Neuronal stem cell (in vitro differentiated cells): ENCODE measurements around the gene TPTE2.
"Not testable (repeated sequence)": the region's sequence is repeated elsewhere in the genome, so short reads cannot be mapped to it uniquely, and the experiment has no call there.

ENCODE experiments used
- DNase-seq: peaks from one replicate; pipeline ENCODE4 v3.0.0-alpha.2; 2013; ENCODE audit warnings: low spot score
- H2AFZ ChIP-seq: one replicate; pipeline ENCODE4 v1.6.1; 2013; ENCODE audit warnings: mild to moderate bottlenecking, low read length, inconsistent platforms
- H2AK5ac ChIP-seq: 2 replicates; pipeline ENCODE4 v1.6.1; 2013; ENCODE audit warnings: low read depth, mild to moderate bottlenecking, inconsistent platforms, low read length, moderate library complexity, mixed read lengths
- H2BK120ac ChIP-seq: 2 replicates; pipeline ENCODE4 v1.6.1; 2013; ENCODE audit warnings: low read depth, mild to moderate bottlenecking, inconsistent platforms, low read length, moderate library complexity, mixed read lengths
- H2BK12ac ChIP-seq: one replicate; pipeline ENCODE4 v1.6.1; 2013; ENCODE audit warnings: low read length, inconsistent platforms
- H2BK15ac ChIP-seq: 2 replicates; pipeline ENCODE4 v1.6.1; 2013; ENCODE audit warnings: mild to moderate bottlenecking, low read length, inconsistent platforms, mixed read lengths
- H2BK5ac ChIP-seq: one replicate; pipeline ENCODE4 v1.6.1; 2013; ENCODE audit warnings: inconsistent platforms, mild to moderate bottlenecking, low read length, moderate library complexity
- H3K14ac ChIP-seq: one replicate; pipeline ENCODE4 v1.6.1; 2013; ENCODE audit warnings: low read length, inconsistent platforms
- H3K18ac ChIP-seq: 2 replicates; pipeline ENCODE4 v1.6.1; 2013; ENCODE audit warnings: low read length, inconsistent platforms
- H3K23ac ChIP-seq: 2 replicates; pipeline ENCODE4 v1.6.1; 2013; ENCODE audit warnings: low read depth, mild to moderate bottlenecking, mixed read lengths, low read length, inconsistent platforms; ENCODE audit not compliant: poor library complexity
- H3K27ac ChIP-seq: replicated peaks from 3 replicates; pipeline ENCODE4 v1.5.1; 2013; ENCODE audit warnings: low read length, inconsistent platforms
- H3K27me3 ChIP-seq, 3 experiments: 2 replicates each; pipeline ENCODE4 v1.6.1; 2013; ENCODE audit warnings: low read length in 3 of 3, mild to moderate bottlenecking in 2 of 3, inconsistent platforms in 1 of 3, low read depth in 1 of 3, mixed read lengths in 1 of 3, moderate library complexity in 1 of 3; ENCODE audit not compliant: control insufficient read depth in 3 of 3, insufficient read depth in 3 of 3
- H3K36me3 ChIP-seq, 2 donors: replicated peaks in 1 of 2; 2 replicates each; pipeline ENCODE4 v1.6.1; 2013; ENCODE audit warnings: low read length in 2 of 2; ENCODE audit not compliant: control insufficient read depth in 2 of 2, insufficient read depth in 2 of 2
- H3K4ac ChIP-seq: 2 replicates; pipeline ENCODE4 v1.6.1; 2013; ENCODE audit warnings: inconsistent platforms, mild to moderate bottlenecking, low read length, moderate library complexity
- H3K4me1 ChIP-seq, 2 donors: 1 replicate in 1 of 2; 2 replicates in 1 of 2; pipeline ENCODE4 v1.6.1; 2013; ENCODE audit warnings: low read length in 2 of 2, low read depth in 1 of 2; ENCODE audit not compliant: control insufficient read depth in 2 of 2, insufficient read depth in 1 of 2
- H3K4me2 ChIP-seq: one replicate; pipeline ENCODE4 v1.6.1; 2013; ENCODE audit warnings: mild to moderate bottlenecking, low read length, inconsistent platforms; ENCODE audit not compliant: insufficient read depth, poor library complexity, severe bottlenecking
- H3K4me3 ChIP-seq, 2 donors: 2 replicates each; pipeline ENCODE4 v1.5.1; 2013; ENCODE audit warnings: low read length in 2 of 2, mild to moderate bottlenecking in 2 of 2, inconsistent platforms in 1 of 2, moderate library complexity in 1 of 2
- H3K79me1 ChIP-seq: one replicate; pipeline ENCODE4 v1.6.1; 2013; ENCODE audit warnings: low read depth, mild to moderate bottlenecking, inconsistent platforms, low read length, moderate library complexity
- H3K9ac ChIP-seq: one replicate; pipeline ENCODE4 v1.6.1; 2013; ENCODE audit warnings: mild to moderate bottlenecking, low read depth, low read length, inconsistent platforms; ENCODE audit not compliant: poor library complexity
- H3K9me3 ChIP-seq, 2 donors: replicated peaks in 1 of 2; 2 replicates each; pipeline versions ENCODE3 to v1.6.1; 2013; ENCODE audit warnings: low read length in 2 of 2, mild to moderate bottlenecking in 2 of 2, inconsistent platforms in 1 of 2, low read depth in 1 of 2, mixed read lengths in 1 of 2, moderate library complexity in 1 of 2; ENCODE audit not compliant: control insufficient read depth in 2 of 2, insufficient read depth in 1 of 2
- H4K8ac ChIP-seq: one replicate; pipeline ENCODE4 v1.6.1; 2013; ENCODE audit warnings: low read depth, mild to moderate bottlenecking, inconsistent platforms, low read length, moderate library complexity
- H4K91ac ChIP-seq: one replicate; pipeline ENCODE4 v1.6.1; 2013; ENCODE audit warnings: low read length, low read depth, mild to moderate bottlenecking, inconsistent platforms; ENCODE audit not compliant: poor library complexity
- WGBS, 2 donors: extraction: QIAGEN DNeasy Blood & Tissue Kit; methylation state at CpG; one replicate each; pipeline ENCODE4 v1.1.7; 2013; ENCODE audit warnings: missing lambda C conversion rate in 2 of 2, mixed read lengths in 1 of 2; ENCODE audit not compliant: insufficient read length in 2 of 2, insufficient replicate concordance in 1 of 2; ENCODE audit errors: extremely low coverage in 2 of 2; 5-methylcytosine and 5-hydroxymethylcytosine counted together

The TPTE2 gene

DNA sequence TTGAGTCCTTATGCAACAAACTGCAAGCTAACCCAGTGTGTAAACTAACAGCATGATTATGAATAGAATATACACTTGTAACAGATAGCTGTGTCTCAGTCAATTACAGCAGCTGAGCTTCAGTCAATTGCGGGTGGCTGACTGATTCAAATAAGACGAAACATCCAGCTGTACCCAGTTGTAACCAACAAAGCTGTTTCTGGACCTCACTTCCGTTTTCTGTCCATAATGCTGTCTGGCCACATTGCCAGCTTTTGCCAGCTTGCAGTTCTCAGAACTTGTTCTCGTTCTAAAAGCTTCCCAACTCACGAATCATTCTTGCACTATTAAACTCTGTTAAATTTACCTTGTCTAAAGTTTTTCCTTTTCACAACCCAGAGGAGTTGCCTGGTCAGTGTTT, 53.7 kb downstream of the TPTE2 start:
- not testable (repeated sequence) for H3K4me3 ChIP-seq, H3K14ac ChIP-seq, DNase-seq, H2BK120ac ChIP-seq, H3K23ac ChIP-seq, H3K4me1 ChIP-seq, H2BK15ac ChIP-seq, H3K18ac ChIP-seq, H3K9ac ChIP-seq, H4K8ac ChIP-seq, H3K79me1 ChIP-seq, H3K27me3 ChIP-seq, H2BK12ac ChIP-seq, H3K27ac ChIP-seq, H4K91ac ChIP-seq, H2AFZ ChIP-seq, H3K9me3 ChIP-seq, H2BK5ac ChIP-seq, H3K4me2 ChIP-seq, H3K4ac ChIP-seq, H2AK5ac ChIP-seq, H3K36me3 ChIP-seq
- WGBS, 2 donors = no CpG with 5 or more reads among the region's 5 CpGs

DNA sequence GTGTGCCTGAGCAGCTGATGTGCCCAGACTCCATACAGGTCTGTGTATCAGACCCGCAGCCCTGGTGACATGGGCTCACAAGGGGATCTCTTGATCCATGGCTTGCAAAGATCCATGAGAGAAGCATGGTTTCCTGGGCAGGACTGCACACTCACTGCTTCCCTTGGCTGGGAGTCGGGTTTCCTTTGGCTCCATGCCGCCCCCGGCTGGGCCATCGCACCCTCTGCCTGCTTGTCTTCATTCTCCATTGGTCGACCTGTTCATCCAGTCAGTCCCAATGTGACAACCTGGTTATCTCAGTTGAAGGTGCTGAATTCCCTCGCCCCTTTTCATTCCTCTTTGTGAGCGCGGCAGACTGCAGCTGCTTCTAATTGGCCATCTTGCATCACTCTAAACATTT, 101.2 kb downstream of the TPTE2 start:
- H3K4ac ChIP-seq, H2BK5ac ChIP-seq, H4K91ac ChIP-seq, H2BK12ac ChIP-seq, H3K9me3 ChIP-seq, H3K4me1 ChIP-seq, H4K8ac ChIP-seq, H3K27ac ChIP-seq, DNase-seq, H3K4me2 ChIP-seq, H3K14ac ChIP-seq, H3K23ac ChIP-seq, H3K18ac ChIP-seq, H2BK120ac ChIP-seq, H3K9ac ChIP-seq, H3K79me1 ChIP-seq, H2BK15ac ChIP-seq, H3K4me3 ChIP-seq, H2AK5ac ChIP-seq, H3K27me3 ChIP-seq, H2AFZ ChIP-seq, H3K36me3 ChIP-seq: not testable (repeated sequence)
- no CpG with 5 or more reads among the region's 9 CpGs for WGBS, 2 donors

DNA sequence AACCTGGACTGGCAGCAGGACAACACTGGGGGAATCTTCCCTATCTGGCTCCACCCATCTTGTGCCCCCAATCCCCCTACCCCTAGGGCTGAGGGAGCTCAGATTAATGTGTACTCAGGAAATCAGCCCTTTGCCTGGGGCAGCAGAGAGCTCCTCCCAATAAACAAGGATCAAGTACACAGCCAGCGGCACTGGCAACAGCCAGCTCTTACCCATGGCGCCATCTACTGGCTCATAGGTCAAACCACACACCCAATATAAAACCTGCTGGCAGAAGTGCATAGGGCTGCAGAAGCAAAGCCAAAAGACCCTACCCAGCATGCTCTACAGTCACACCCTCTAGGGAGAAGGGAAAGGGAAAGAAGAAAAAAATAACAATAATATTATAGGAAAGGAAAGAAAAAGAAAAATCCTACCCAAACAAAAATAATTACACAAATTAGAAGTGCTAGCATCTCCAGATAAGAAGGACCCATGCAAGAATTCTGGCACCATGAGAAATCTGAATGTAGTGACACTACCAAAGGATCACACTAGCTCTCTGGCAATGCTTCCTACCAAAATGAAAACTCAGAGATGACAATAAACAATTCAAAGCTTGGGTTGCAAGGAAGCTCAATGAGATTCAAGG, 122.2 kb downstream of the TPTE2 start:
- H3K4ac ChIP-seq, H3K4me2 ChIP-seq, H4K8ac ChIP-seq, H3K14ac ChIP-seq, H2BK12ac ChIP-seq, H2AK5ac ChIP-seq, H3K4me1 ChIP-seq, H2BK120ac ChIP-seq, H3K9me3 ChIP-seq, H3K27ac ChIP-seq, H4K91ac ChIP-seq, H3K23ac ChIP-seq, H3K36me3 ChIP-seq, H3K27me3 ChIP-seq, H2BK5ac ChIP-seq, H2AFZ ChIP-seq, H3K9ac ChIP-seq, H2BK15ac ChIP-seq, H3K79me1 ChIP-seq, H3K4me3 ChIP-seq, H3K18ac ChIP-seq, DNase-seq: not testable (repeated sequence)
- no CpG with 5 or more reads among the region's 2 CpGs for WGBS, 2 donors

DNA sequence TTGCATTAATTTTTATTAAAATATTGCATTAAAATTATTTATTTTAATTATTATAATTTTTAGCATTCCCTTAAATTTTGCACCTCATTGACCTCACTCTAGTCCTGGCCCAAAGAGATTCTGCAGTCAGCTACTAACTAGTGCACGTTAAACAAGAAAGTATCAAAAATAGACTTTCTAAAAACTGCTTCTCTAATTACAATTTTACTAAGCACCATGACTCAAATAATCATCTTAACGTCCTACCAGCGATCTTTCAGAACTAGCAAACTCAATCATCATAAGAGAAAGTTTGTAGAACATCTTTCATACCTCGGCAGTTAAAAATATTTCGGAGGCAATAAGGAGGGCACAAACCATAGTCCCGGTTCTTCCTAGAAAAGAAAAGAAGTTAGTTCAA, 123.6 kb downstream of the TPTE2 start:
- not testable (repeated sequence) for H3K4me1 ChIP-seq, H3K4me2 ChIP-seq, H4K91ac ChIP-seq, H2BK12ac ChIP-seq, H3K4me3 ChIP-seq, H3K27me3 ChIP-seq, H4K8ac ChIP-seq, H3K14ac ChIP-seq, DNase-seq, H3K9me3 ChIP-seq, H2AFZ ChIP-seq, H2BK5ac ChIP-seq, H2AK5ac ChIP-seq, H3K9ac ChIP-seq, H3K36me3 ChIP-seq, H3K18ac ChIP-seq, H3K27ac ChIP-seq, H3K23ac ChIP-seq, H3K4ac ChIP-seq, H3K79me1 ChIP-seq, H2BK120ac ChIP-seq, H2BK15ac ChIP-seq
- no CpG with 5 or more reads among the region's 6 CpGs for WGBS, 2 donors
